Panc1 (cell line): Measurements from ENCODE around the gene CLEC4G.

Experiments
- POLR2AphosphoS5 ChIP-seq: IDR thresholded peaks from 2 replicates; pipeline ENCODE4 v1.6.1; 2012; ENCODE audit warnings: mild to moderate bottlenecking, low read depth, low read length, moderate library complexity
- SIN3A ChIP-seq: IDR thresholded peaks from 2 replicates; pipeline ENCODE4 v1.6.1; 2012; ENCODE audit warnings: low read depth, mild to moderate bottlenecking, low read length, moderate library complexity, borderline replicate concordance; ENCODE audit not compliant: insufficient read depth
- TCF7L2 ChIP-seq: IDR thresholded peaks from 2 replicates; pipeline ENCODE4 v1.6.1; 2011; ENCODE audit warnings: mild to moderate bottlenecking, low read depth, low read length, inconsistent platforms
- TF ChIP-seq, protein P1 (sequence below): fragments of 450-650 bp; IDR thresholded peaks from 2 replicates; pipeline ENCODE4 v1.5.1; 2017; ENCODE audit warnings: mild to moderate bottlenecking
- TF ChIP-seq, protein P2 (sequence below), 2 experiments: IDR thresholded peaks; 2 replicates each; pipeline ENCODE4 v1.6.1; 2011 to 2012; ENCODE audit warnings: low read depth in 2 of 2, control low read depth in 1 of 2, low read length in 1 of 2, mild to moderate bottlenecking in 1 of 2, moderate library complexity in 1 of 2; ENCODE audit not compliant: insufficient read depth in 1 of 2

DNA sequence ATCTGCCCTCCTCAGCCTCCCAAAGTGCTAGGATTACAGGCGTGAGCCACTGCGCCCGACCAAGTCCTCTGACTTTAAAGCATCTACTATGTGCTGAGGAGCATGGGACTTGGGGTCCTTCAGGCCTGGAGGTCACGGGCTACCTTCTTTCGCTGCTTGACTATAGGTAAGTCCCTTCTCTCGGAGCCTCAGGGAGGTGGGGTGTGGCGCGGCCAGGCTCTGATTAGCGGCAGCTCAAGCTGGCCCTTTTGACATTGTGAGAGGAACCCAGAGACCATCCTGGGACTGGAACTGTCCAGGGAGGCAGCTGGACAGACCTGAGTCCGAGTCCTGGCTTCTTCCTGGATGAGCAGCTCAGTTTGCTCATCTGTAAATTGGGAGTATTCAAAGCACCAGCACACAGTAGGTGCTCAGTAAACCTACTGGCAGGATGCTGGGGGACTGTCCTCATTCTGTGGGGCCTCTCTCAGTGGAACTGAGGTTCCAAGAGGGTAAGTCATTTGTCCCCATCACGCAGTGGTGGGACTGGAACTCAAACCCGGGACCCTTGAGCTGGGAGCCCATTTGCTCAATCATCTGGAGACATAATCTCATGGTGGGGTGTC, 30.8 kb downstream of the CLEC4G start:
- TF ChIP-seq POLR2AphosphoS5, result no peak
- TF ChIP-seq, protein P1, sequence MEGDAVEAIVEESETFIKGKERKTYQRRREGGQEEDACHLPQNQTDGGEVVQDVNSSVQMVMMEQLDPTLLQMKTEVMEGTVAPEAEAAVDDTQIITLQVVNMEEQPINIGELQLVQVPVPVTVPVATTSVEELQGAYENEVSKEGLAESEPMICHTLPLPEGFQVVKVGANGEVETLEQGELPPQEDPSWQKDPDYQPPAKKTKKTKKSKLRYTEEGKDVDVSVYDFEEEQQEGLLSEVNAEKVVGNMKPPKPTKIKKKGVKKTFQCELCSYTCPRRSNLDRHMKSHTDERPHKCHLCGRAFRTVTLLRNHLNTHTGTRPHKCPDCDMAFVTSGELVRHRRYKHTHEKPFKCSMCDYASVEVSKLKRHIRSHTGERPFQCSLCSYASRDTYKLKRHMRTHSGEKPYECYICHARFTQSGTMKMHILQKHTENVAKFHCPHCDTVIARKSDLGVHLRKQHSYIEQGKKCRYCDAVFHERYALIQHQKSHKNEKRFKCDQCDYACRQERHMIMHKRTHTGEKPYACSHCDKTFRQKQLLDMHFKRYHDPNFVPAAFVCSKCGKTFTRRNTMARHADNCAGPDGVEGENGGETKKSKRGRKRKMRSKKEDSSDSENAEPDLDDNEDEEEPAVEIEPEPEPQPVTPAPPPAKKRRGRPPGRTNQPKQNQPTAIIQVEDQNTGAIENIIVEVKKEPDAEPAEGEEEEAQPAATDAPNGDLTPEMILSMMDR, result no peak
- TF ChIP-seq, protein P2, sequence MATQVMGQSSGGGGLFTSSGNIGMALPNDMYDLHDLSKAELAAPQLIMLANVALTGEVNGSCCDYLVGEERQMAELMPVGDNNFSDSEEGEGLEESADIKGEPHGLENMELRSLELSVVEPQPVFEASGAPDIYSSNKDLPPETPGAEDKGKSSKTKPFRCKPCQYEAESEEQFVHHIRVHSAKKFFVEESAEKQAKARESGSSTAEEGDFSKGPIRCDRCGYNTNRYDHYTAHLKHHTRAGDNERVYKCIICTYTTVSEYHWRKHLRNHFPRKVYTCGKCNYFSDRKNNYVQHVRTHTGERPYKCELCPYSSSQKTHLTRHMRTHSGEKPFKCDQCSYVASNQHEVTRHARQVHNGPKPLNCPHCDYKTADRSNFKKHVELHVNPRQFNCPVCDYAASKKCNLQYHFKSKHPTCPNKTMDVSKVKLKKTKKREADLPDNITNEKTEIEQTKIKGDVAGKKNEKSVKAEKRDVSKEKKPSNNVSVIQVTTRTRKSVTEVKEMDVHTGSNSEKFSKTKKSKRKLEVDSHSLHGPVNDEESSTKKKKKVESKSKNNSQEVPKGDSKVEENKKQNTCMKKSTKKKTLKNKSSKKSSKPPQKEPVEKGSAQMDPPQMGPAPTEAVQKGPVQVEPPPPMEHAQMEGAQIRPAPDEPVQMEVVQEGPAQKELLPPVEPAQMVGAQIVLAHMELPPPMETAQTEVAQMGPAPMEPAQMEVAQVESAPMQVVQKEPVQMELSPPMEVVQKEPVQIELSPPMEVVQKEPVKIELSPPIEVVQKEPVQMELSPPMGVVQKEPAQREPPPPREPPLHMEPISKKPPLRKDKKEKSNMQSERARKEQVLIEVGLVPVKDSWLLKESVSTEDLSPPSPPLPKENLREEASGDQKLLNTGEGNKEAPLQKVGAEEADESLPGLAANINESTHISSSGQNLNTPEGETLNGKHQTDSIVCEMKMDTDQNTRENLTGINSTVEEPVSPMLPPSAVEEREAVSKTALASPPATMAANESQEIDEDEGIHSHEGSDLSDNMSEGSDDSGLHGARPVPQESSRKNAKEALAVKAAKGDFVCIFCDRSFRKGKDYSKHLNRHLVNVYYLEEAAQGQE (IDR thresholded peaks at IDR 0.05; ENCODE audit: insufficient read depth in 1 of 2, low read depth in 2 of 2, low read length in 1 of 2), result no peak
- TF ChIP-seq TCF7L2, result no peak
- no peak for TF ChIP-seq SIN3A
